ENCODE measurements around the gene MPI. TPM values are rescaled to one million over a fixed set of nuclear protein-coding genes. Genes with fewer than 3 reads are reported as not detected.

MPI gene
- total RNA-seq, 1 experiment from 2014 or later, result 57.5 TPM

- Histone ChIP-seq H3T11ph (ENCODE audit: low read length) (no peak within 1 kb of the TSS), H3K4me1 (ENCODE audit: insufficient read depth, low read length) (no peaks in the 10 kb centered on the region), H3K56ac (ENCODE audit: insufficient read length, low read depth, low read length) (no peak within 1 kb of the TSS), H3K79me2 (ENCODE audit: insufficient read depth, low read length) (no peaks in the 10 kb centered on the region), H4K8ac (replicated peaks; ENCODE audit: insufficient read length, low read depth, low read length) (no peak within 1 kb of the TSS), H3K18ac (ENCODE audit: insufficient read length, low read depth, low read length) (peak within 1 kb of the TSS; percentile 9), H2BK120ac (ENCODE audit: low read depth, low read length, poor library complexity, severe bottlenecking) (no peak within 1 kb of the TSS), H3K79me1 (ENCODE audit: insufficient read depth, low read depth, low read length, poor library complexity, severe bottlenecking) (no peaks in the 10 kb centered on the region), H3K4me2 (ENCODE audit: insufficient read depth, insufficient read length, low read length) (peak within 1 kb of the TSS; percentile 77), H3K4ac (ENCODE audit: low read depth, low read length) (no peak within 1 kb of the TSS), H4K20me1 (ENCODE audit: control insufficient read depth, insufficient read depth, insufficient read length) (no peaks in the 10 kb centered on the region), H2BK12ac (ENCODE audit: insufficient read length, low read depth, low read length) (no peak within 1 kb of the TSS), H2BK15ac (ENCODE audit: low read depth, low read length) (no peak within 1 kb of the TSS; the same call in 1 of the 2 replicates), H3K9me3 (ENCODE audit: control insufficient read depth, low read depth, low read length) (no peaks in the 10 kb centered on the region), H3K14ac (ENCODE audit: insufficient read depth, low read length) (peak within 1 kb of the TSS; percentile 68), H4K91ac (ENCODE audit: insufficient read length, low read depth, low read length) (no peak within 1 kb of the TSS), H3K23me2 (ENCODE audit: insufficient read length, low read depth, low read length, poor library complexity, severe bottlenecking) (peaks cover 9% of the 10 kb centered on the region), H4K5ac (ENCODE audit: insufficient read length, low read depth, low read length) (no peak within 1 kb of the TSS), H2BK20ac (ENCODE audit: low read depth, low read length, poor library complexity, severe bottlenecking) (no peak within 1 kb of the TSS), H3K23ac (ENCODE audit: insufficient read length, low read depth, low read length) (no peak within 1 kb of the TSS), H3K27ac (ENCODE audit: insufficient read length, low read depth, low read length) (no peak within 1 kb of the TSS), H3K27me3 (ENCODE audit: insufficient read depth, low read length) (no peaks in the 10 kb centered on the region), H2BK5ac (ENCODE audit: insufficient read length, low read length) (no peak within 1 kb of the TSS), H3K9ac (ENCODE audit: extremely low read depth, insufficient read length, low read length) (peak within 1 kb of the TSS; percentile 60), H2AK5ac (ENCODE audit: insufficient read length, low read length) (no peak within 1 kb of the TSS), H2AFZ (ENCODE audit: low read length) (peak within 1 kb of the TSS; percentile 26)
- Mint-ChIP-seq H3K4me1 (peaks cover 19 to 20% of the 10 kb centered on the region in 2 experiments), H3K36me3 (ENCODE audit: insufficient read depth in 1 of 3, low read depth in 3 of 3) (peaks cover 32 to 52% (median 51%) of the 10 kb centered on the region in 3 experiments), H3K27me3 (ENCODE audit: low read depth) (no peaks in the 10 kb centered on the region), H3K9me3 (peaks cover 0 to 5% of the 10 kb centered on the region in 2 experiments; a peak in 1 of 5 replicates), H3K4me3 (peak within 1 kb of the TSS; percentile 95 to 98), H3K27ac (peak within 1 kb of the TSS; percentile 95 to 97 (median 96))
- no peak for TF ChIP-seq CTCF (conservative IDR thresholded peaks at IDR 0.05)
- no CpG with 5 or more reads among the region's 74 CpGs for WGBS (ENCODE audit: extremely low coverage, insufficient read length, low lambda C conversion rate)
- peak; percentile 88 for DNase-seq
These were observed 16.8 kb downstream of the MPI start, which contains the start of gene FAM219B for GRCh38 chr15:74906450-74907162. FAM219B (minus strand) TSS chr15:74906851; CDS start chr15:74906800, 51 bp downstream.
